Kidney (tissue), 14 donors: ENCODE results near the gene USP48. TPM values are rescaled to one million over a fixed set of nuclear protein-coding genes. Genes with fewer than 3 reads are reported as not detected.

Experiments used
- DNase-seq, 5 donors: peaks; one replicate each; pipeline ENCODE4 v3.0.0-alpha.2; 2013 to 2020
- FAIRE-seq: peaks from 2 replicates; lab custom pipeline; 2012; peaks lifted over from hg19 to GRCh38; lab: Jason Lieb, UNC
- H3K27ac ChIP-seq, 2 donors: one replicate each; pipeline ENCODE4 v1.7.0; 2013; ENCODE audit warnings: low read depth in 2 of 2, low read length in 2 of 2, inconsistent platforms in 1 of 2
- H3K27me3 ChIP-seq: one replicate; pipeline ENCODE4 v1.7.1; 2013; ENCODE audit warnings: low read length, inconsistent platforms; ENCODE audit not compliant: control insufficient read depth, insufficient read depth
- H3K36me3 ChIP-seq, 3 donors: one replicate each; pipeline versions ENCODE4 v1.7.0 to v1.7.1; 2013; ENCODE audit warnings: low read length in 3 of 3, control low read depth in 1 of 3, inconsistent platforms in 1 of 3; ENCODE audit not compliant: insufficient read depth in 3 of 3, control insufficient read depth in 2 of 3
- H3K4me1 ChIP-seq, 3 donors: one replicate each; pipeline versions ENCODE4 v1.7.0 to v1.7.1; 2013; ENCODE audit warnings: low read length in 3 of 3, inconsistent platforms in 1 of 3, low read depth in 1 of 3; ENCODE audit not compliant: control insufficient read depth in 2 of 3, insufficient read depth in 2 of 3
- H3K4me3 ChIP-seq, 3 donors: one replicate each; pipeline versions ENCODE4 v1.7.0 to v1.8.1; 2013; ENCODE audit warnings: low read length in 3 of 3, control low read depth in 1 of 3, inconsistent platforms in 1 of 3
- H3K9ac ChIP-seq, 3 donors: one replicate each; pipeline versions ENCODE4 v1.7.0 to v1.7.1; 2013; ENCODE audit warnings: low read length in 3 of 3, control low read depth in 1 of 3, inconsistent platforms in 1 of 3
- H3K9me3 ChIP-seq, 3 donors: one replicate each; pipeline versions ENCODE4 v1.7.0 to v1.7.1; 2013; ENCODE audit warnings: low read length in 3 of 3, control low read depth in 1 of 3, inconsistent platforms in 1 of 3; ENCODE audit not compliant: control insufficient read depth in 2 of 3, insufficient read depth in 1 of 3
- intact Hi-C: fragments of 100-400 bp; cut with DNase I; formaldehyde crosslinking; loops from one replicate; pipeline ENCODE4 v1.11.1; 2022
- polyA plus RNA-seq: library from polyadenylated mRNA; stranded (reverse); fragments of 350-450 nt; fragmentation: Illumina TruSeq; extraction: RNeasy Lipid Tissue Mini Kit (QIAGEN cat#74804); gene quantifications from one replicate; pipeline ENCODE4 v1.2.3, GENCODE V29; 2014; ENCODE audit warnings: low read depth, low replicate concordance; ENCODE audit not compliant: insufficient read depth
- total RNA-seq: library from RNA; stranded (reverse); fragmentation: NEBNext Ultra II Directional; extraction: Animal tissue kit (Norgen Biotek cat#: 25700); gene quantifications from one replicate; pipeline ENCODE4 v1.2.1, GENCODE V29; 2021
- TF ChIP-seq, protein P1 (sequence below): IDR thresholded peaks from 3 replicates; pipeline ENCODE4 v1.5.1; 2012; ENCODE audit warnings: mild to moderate bottlenecking, moderate library complexity, borderline replicate concordance; ENCODE audit not compliant: insufficient read depth; ENCODE audit errors: extremely low read depth
- donor health status: control.
- donor health status: control.
- donor health status: control.
- donor health status: control.
- donor health status: control.
- donor health status: DM: yes; HTN: yes; CAD: no.
- donor health status: Normal renal cell carcinoma (clear cell type).

The USP48 gene
- total and polyA plus RNA-seq, 2 donors from 2014 or later, result 16.7 to 62.8 TPM

DNA sequence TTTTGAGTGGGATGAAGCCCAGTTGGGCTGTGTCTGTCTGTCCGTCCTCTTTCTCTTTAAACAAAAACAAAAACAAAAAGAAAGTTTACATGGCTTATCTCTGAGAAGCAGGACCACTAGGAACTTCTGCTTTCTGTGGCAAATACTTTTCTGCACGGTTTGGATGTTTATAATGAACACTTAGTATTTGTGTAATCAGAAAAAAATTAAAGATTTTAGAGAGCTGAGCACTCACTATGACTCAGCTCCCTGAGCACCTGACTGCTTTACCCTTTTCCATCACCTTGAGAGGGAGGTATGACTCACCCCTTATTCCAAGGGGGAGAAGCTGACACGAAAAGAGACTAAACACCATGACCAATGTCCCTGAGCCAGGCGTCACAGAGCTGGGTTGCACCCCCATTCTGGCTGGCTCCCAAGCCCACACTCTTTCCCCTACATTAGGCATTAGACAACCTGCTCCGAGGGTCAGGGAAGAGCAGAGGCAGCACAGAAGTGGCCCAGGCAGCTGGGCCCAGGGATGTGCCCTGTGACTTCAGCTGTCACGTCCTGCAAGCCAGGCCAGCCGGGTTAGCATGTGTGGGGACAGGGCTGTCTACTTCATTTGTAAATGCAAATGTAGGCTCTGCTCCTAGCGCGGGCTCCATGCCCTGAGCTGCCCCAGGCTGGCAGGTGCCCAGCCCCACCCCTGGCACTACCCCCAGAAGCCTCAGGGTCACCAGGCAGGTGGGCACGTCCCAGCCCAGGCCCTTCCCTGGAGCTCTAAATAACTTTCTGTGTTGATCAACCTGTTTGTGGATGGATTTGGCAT is 144.2 kb downstream of the USP48 start:
- no peaks in the 10 kb centered on the region for H3K9me3 ChIP-seq
- TF ChIP-seq, protein P1, sequence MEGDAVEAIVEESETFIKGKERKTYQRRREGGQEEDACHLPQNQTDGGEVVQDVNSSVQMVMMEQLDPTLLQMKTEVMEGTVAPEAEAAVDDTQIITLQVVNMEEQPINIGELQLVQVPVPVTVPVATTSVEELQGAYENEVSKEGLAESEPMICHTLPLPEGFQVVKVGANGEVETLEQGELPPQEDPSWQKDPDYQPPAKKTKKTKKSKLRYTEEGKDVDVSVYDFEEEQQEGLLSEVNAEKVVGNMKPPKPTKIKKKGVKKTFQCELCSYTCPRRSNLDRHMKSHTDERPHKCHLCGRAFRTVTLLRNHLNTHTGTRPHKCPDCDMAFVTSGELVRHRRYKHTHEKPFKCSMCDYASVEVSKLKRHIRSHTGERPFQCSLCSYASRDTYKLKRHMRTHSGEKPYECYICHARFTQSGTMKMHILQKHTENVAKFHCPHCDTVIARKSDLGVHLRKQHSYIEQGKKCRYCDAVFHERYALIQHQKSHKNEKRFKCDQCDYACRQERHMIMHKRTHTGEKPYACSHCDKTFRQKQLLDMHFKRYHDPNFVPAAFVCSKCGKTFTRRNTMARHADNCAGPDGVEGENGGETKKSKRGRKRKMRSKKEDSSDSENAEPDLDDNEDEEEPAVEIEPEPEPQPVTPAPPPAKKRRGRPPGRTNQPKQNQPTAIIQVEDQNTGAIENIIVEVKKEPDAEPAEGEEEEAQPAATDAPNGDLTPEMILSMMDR, result no peak
- no peaks in the 10 kb centered on the region for H3K27me3 ChIP-seq
- no peak overlapping the region for H3K4me3 ChIP-seq
- intact Hi-C loops, result no loop called here
- peaks cover 0 to 4% (median 0%) of the 10 kb centered on the region in 3 donors for H3K36me3 ChIP-seq
- peak overlapping the region; percentile 95 to 96 for H3K27ac ChIP-seq
- peak in 1 of 5 donors; percentile 92 for DNase-seq
- no peak for FAIRE-seq
- peak overlapping the region in 2 of 3 donors; percentile 61 to 65 for H3K9ac ChIP-seq
- peaks cover 0 to 48% (median 45%) of the 10 kb centered on the region in 3 donors for H3K4me1 ChIP-seq

DNA sequence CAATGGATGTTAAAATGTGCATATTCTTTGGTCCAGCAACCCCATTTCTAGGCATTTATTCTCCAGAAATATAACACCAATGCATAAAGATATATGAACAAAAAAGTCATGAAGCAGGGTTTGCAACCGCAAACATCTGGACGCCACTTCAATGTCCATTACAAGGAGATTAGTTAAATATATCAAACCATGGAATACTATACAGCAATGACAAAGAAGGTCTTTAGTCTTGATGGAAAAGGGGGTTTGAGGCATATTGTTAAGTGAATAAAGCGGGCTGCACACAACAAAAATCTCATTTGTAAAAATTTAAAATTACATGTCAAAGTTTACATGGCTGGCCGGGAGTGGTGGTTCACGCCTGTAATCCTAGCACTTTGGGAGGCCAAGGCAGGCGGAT is 145.4 kb downstream of the USP48 start:
- intact Hi-C loops, result no loop called here
- H3K9me3 ChIP-seq, result no peaks in the 10 kb centered on the region
- no peak overlapping the region for H3K4me3 ChIP-seq
- DNase-seq (no peak), FAIRE-seq (no peak)
- peak overlapping the region; percentile 12 to 60 for H3K27ac ChIP-seq
- no peak overlapping the region for H3K9ac ChIP-seq
- TF ChIP-seq, protein P1, result no peak
- H3K4me1 ChIP-seq, result peaks cover 0 to 53% (median 44%) of the 10 kb centered on the region in 3 donors
- H3K27me3 ChIP-seq, result no peaks in the 10 kb centered on the region
- H3K36me3 ChIP-seq, result peaks cover 0 to 4% (median 0%) of the 10 kb centered on the region in 3 donors

DNA sequence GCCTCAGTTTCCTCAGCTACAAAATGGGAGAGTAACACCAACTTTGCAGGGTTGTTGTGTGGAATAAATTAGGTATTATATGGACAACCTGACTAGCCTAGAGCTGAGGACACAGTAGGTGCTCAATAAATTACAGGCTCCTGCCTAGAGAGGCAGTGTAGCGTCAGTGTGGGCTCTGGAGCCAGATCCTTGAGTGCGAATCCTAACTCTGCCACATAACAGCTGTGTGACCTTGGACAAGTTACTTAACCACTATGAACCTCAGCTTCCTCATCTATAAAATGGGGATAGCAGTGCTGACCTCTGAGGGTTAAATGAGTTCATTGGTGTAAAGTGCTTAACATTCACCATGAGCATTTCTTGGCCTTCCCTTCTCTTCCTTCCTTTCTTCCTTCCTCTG is 146.9 kb downstream of the USP48 start:
- FAIRE-seq (no peak), DNase-seq (no peak)
- intact Hi-C loops, result no loop called here
- no peaks in the 10 kb centered on the region for H3K9me3 ChIP-seq
- peak overlapping the region in 1 of 3 donors; percentile 74 for H3K9ac ChIP-seq
- H3K36me3 ChIP-seq, result peaks cover 0 to 4% (median 0%) of the 10 kb centered on the region in 3 donors
- peak overlapping the region; percentile 90 to 94 for H3K27ac ChIP-seq
- H3K4me1 ChIP-seq, result peaks cover 0 to 48% (median 31%) of the 10 kb centered on the region in 3 donors
- no peak overlapping the region for H3K4me3 ChIP-seq
- TF ChIP-seq, protein P1, result no peak
- H3K27me3 ChIP-seq, result no peaks in the 10 kb centered on the region
